Nephron progenitor cell (in vitro differentiated cells): ENCODE results near the gene ASAH2.

ENCODE experiments used
- DNase-seq: peaks from one replicate; pipeline ENCODE4 v3.0.0; 2021
- H3K27ac Mint-ChIP-seq: 2 replicates; pipeline ENCODE4 v1.8.0; 2021; ENCODE audit warnings: mild to moderate bottlenecking, moderate library complexity, mixed read lengths
- H3K27me3 Mint-ChIP-seq: 2 replicates; pipeline ENCODE4 v1.8.0; 2021; ENCODE audit warnings: mild to moderate bottlenecking, low read depth, mixed read lengths; ENCODE audit not compliant: poor library complexity
- H3K36me3 Mint-ChIP-seq: 2 replicates; pipeline ENCODE4 v1.8.0; 2021; ENCODE audit warnings: low read depth, mixed read lengths
- H3K4me1 Mint-ChIP-seq: 2 replicates; pipeline ENCODE4 v1.8.0; 2021; ENCODE audit warnings: mixed read lengths
- H3K4me3 Mint-ChIP-seq: 2 replicates; pipeline ENCODE4 v1.8.0; 2021; ENCODE audit warnings: mild to moderate bottlenecking, moderate library complexity, mixed read lengths
- H3K9me3 Mint-ChIP-seq: 2 replicates; pipeline ENCODE4 v1.8.0; 2021; ENCODE audit warnings: mild to moderate bottlenecking, moderate library complexity, mixed read lengths
- TF ChIP-seq, protein P1 (sequence below): fragments of 200-600 bp; sonication (generic); IDR thresholded peaks from 2 replicates; pipeline ENCODE4 v1.5.0; 2021; ENCODE audit warnings: antibody characterized with exemption

The ASAH2 gene

DNA sequence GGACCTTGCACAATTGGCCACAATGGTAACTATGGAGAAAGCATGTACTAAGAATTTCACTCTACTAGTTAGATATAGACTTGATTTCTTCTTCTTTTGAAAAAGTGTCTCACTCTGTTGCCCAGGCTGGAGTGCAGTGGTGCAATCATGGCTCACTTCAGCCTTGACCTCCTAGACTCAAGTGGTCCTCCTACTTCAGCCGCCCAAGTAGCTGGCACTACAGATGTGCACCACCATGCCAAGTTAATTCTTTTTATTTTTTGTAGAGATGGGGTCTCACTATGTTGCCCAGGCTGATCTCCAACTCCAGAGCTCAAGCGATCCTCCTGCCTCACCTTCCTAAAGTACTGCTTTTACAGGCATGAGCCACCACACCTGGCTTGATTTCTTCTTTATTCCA, 29.1 kb downstream of the ASAH2 start:
- Mint-ChIP-seq H3K27ac (no peak overlapping the region), H3K9me3 (no peaks in the 10 kb centered on the region), H3K4me3 (no peak overlapping the region), H3K4me1 (no peaks in the 10 kb centered on the region), H3K36me3 (no peaks in the 10 kb centered on the region), H3K27me3 (peaks cover 8% of the 10 kb centered on the region)
- DNase-seq: no peak
- TF ChIP-seq, protein P1, sequence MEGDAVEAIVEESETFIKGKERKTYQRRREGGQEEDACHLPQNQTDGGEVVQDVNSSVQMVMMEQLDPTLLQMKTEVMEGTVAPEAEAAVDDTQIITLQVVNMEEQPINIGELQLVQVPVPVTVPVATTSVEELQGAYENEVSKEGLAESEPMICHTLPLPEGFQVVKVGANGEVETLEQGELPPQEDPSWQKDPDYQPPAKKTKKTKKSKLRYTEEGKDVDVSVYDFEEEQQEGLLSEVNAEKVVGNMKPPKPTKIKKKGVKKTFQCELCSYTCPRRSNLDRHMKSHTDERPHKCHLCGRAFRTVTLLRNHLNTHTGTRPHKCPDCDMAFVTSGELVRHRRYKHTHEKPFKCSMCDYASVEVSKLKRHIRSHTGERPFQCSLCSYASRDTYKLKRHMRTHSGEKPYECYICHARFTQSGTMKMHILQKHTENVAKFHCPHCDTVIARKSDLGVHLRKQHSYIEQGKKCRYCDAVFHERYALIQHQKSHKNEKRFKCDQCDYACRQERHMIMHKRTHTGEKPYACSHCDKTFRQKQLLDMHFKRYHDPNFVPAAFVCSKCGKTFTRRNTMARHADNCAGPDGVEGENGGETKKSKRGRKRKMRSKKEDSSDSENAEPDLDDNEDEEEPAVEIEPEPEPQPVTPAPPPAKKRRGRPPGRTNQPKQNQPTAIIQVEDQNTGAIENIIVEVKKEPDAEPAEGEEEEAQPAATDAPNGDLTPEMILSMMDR: no peak

- no peaks in the 10 kb centered on the region for H3K36me3 Mint-ChIP-seq
- TF ChIP-seq, protein P1: no peak
- no peaks in the 10 kb centered on the region for H3K9me3 Mint-ChIP-seq
- no peak overlapping the region for H3K27ac Mint-ChIP-seq
- no peak for DNase-seq
- H3K4me3 Mint-ChIP-seq: no peak overlapping the region
- peaks cover 8% of the 10 kb centered on the region for H3K27me3 Mint-ChIP-seq
- H3K4me1 Mint-ChIP-seq: no peaks in the 10 kb centered on the region
These were observed 29.8 kb downstream of the ASAH2 start for GRCh38 chr10:50221470-50221869.

DNA sequence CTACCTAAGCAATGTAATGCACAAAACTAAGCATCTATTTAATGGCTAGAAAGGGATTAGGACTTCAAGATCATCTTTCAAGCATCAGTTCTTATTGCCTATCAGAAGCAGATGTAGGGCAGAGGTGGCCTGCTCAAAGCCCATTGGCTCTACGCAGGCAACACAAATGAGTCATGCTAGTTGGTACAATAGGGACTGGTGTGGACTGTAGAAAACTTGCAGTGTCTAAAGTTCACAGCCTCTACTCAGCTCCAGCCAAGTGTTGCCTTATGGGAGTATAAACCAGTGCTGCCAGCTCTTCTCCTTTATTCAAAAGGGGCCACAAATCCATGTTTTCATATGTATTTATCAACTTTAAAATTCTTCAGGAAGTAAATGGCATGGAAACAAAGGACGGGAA, 31.7 kb downstream of the ASAH2 start:
- TF ChIP-seq, protein P1: no peak
- Mint-ChIP-seq H3K4me1 (no peaks in the 10 kb centered on the region), H3K9me3 (peaks cover 11% of the 10 kb centered on the region), H3K27ac (no peak overlapping the region), H3K36me3 (no peaks in the 10 kb centered on the region), H3K4me3 (no peak overlapping the region), H3K27me3 (peaks cover 6% of the 10 kb centered on the region)
- no peak for DNase-seq

DNA sequence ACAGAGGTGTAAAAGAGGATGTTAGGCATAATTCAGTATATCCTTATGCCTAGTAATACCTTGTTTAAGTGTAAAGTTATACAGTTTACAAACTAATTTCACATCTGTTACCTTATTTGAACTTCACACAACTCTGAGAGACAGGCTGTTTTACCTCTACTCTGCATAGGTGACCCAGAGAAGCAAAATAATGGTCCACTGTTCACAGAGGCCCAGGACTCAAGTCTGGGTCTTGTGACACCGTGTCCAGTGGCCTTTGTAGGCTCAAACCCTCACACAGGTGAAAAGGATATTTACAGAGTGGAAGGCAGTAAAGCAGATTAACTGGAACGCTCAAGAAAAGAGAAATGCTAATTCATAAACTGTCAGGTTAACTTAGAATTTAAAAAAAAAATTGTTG, 32.1 kb downstream of the ASAH2 start:
- no peak for DNase-seq
- no peaks in the 10 kb centered on the region for H3K4me1 Mint-ChIP-seq
- peaks cover 3% of the 10 kb centered on the region for H3K27me3 Mint-ChIP-seq
- H3K9me3 Mint-ChIP-seq: peaks cover 11% of the 10 kb centered on the region
- H3K4me3 Mint-ChIP-seq: no peak overlapping the region
- H3K36me3 Mint-ChIP-seq: no peaks in the 10 kb centered on the region
- TF ChIP-seq, protein P1: no peak
- no peak overlapping the region for H3K27ac Mint-ChIP-seq

DNA sequence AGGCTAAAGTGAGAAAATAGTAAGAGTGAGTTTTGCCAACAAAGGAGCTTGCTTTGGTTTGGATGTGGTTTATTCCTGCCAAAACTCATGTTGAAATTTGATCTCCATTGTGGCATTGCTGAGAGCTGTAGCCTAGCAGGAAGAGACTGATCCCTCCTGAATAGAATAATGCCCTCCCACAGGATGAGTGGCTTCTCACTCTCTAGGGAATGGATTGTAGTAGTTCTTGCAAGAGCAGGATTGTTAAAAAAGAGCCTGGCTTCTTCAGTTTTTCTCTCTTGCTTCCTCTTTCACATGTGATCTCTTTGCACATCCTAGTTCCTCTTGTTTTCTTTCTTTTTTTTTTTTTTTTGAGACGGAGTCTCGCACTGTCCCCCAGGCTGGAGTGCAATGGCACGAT, 34.4 kb downstream of the ASAH2 start:
- Mint-ChIP-seq H3K27ac (no peak overlapping the region), H3K9me3 (peaks cover 11% of the 10 kb centered on the region), H3K4me1 (no peaks in the 10 kb centered on the region), H3K36me3 (no peaks in the 10 kb centered on the region), H3K27me3 (peaks cover 3% of the 10 kb centered on the region), H3K4me3 (no peak overlapping the region)
- DNase-seq: no peak
- TF ChIP-seq, protein P1: no peak

GRCh38 chr10:50216418-50216817, 34.9 kb downstream of the ASAH2 start:
- no peak for DNase-seq
- Mint-ChIP-seq H3K27ac (no peak overlapping the region), H3K4me1 (no peaks in the 10 kb centered on the region), H3K36me3 (no peaks in the 10 kb centered on the region), H3K9me3 (peaks cover 11% of the 10 kb centered on the region), H3K27me3 (peaks cover 3% of the 10 kb centered on the region), H3K4me3 (no peak overlapping the region)
- TF ChIP-seq, protein P1: no peak
